Activated naive CD8-positive, alpha-beta T cell treated with anti-CD3 and anti-CD28 coated beads for 36 hours (primary cell): ENCODE measurements around the gene GUCY1A2. TPM values are rescaled to one million over a fixed set of nuclear protein-coding genes. Genes with fewer than 3 reads are reported as not detected.
"Not testable (repeated sequence)": the region's sequence is repeated elsewhere in the genome, so short reads cannot be mapped to it uniquely, and the experiment has no call there.

Experiments used
- DNase-seq: peaks from one replicate; pipeline ENCODE4 v3.0.0; 2021
- H3K27ac Mint-ChIP-seq: one replicate; pipeline ENCODE4 v1.8.0; 2022; ENCODE audit warnings: mild to moderate bottlenecking, moderate library complexity, mixed read lengths
- H3K27me3 Mint-ChIP-seq: one replicate; pipeline ENCODE4 v1.8.0; 2022; ENCODE audit warnings: mild to moderate bottlenecking, mixed read lengths
- H3K36me3 Mint-ChIP-seq: one replicate; pipeline ENCODE4 v1.8.0; 2021; ENCODE audit warnings: mild to moderate bottlenecking, mixed read lengths
- H3K4me1 Mint-ChIP-seq: one replicate; pipeline ENCODE4 v1.8.0; 2021; ENCODE audit warnings: mixed read lengths
- H3K4me3 Mint-ChIP-seq: one replicate; pipeline ENCODE4 v1.8.0; 2022; ENCODE audit warnings: mild to moderate bottlenecking, moderate library complexity, mixed read lengths
- H3K9me3 Mint-ChIP-seq: one replicate; pipeline ENCODE4 v1.8.0; 2022; ENCODE audit warnings: mixed read lengths
- total RNA-seq, 2 experiments: library from RNA; stranded (reverse); gene quantifications; one replicate each; pipeline ENCODE4 v1.2.3, GENCODE V29; 2021

Gene GUCY1A2, protein sequence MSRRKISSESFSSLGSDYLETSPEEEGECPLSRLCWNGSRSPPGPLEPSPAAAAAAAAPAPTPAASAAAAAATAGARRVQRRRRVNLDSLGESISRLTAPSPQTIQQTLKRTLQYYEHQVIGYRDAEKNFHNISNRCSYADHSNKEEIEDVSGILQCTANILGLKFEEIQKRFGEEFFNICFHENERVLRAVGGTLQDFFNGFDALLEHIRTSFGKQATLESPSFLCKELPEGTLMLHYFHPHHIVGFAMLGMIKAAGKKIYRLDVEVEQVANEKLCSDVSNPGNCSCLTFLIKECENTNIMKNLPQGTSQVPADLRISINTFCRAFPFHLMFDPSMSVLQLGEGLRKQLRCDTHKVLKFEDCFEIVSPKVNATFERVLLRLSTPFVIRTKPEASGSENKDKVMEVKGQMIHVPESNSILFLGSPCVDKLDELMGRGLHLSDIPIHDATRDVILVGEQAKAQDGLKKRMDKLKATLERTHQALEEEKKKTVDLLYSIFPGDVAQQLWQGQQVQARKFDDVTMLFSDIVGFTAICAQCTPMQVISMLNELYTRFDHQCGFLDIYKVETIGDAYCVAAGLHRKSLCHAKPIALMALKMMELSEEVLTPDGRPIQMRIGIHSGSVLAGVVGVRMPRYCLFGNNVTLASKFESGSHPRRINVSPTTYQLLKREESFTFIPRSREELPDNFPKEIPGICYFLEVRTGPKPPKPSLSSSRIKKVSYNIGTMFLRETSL
- not detected for total RNA-seq

DNA sequence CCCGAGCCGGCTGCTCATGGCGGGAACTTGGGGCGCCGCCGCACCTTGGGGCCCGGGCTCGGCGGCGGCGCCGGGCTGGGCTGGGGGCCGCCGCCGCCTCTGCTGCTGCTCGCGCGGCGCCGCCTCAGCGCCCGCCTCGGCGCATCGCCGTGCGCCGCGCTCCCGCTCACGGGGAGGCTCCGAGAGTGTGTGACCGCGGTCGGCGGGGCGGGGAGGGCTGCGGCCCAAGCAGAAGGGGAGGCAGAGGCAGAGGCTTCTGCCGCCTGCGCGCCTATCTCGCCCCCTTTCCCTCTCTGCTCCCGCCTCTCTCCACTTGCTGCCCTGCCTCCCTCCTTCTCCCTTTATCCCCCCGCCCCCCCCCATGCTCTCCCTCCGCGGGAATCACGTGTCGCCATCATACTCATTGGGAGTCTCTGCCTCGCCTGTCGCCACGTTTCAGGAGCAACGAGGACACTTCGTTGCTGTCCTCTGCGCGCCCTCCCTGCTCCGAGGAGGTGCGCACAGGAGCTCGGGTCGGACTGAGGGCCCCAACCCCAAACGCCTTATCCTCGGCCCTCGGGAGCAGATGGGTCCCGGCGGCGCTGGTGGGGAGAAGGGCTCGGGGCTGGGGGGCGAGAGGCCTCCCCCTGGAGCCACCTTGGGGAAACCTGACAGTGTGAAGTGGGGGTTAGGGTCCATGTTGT is at the start of gene GUCY1A2:
Gene GUCY1A2 (minus strand): TSS at position 258 of the 683 bp plus-strand sequence. CDS start 421 bp downstream, outside the sequence.
- H3K27me3 Mint-ChIP-seq: peaks cover 54% of the 10 kb centered on the region
- no peaks in the 10 kb centered on the region for H3K9me3 Mint-ChIP-seq
- no peak for DNase-seq
- H3K27ac Mint-ChIP-seq: no peak within 1 kb of the TSS
- peaks cover 3% of the 10 kb centered on the region for H3K4me1 Mint-ChIP-seq
- H3K4me3 Mint-ChIP-seq: no peak within 1 kb of the TSS
- no peaks in the 10 kb centered on the region for H3K36me3 Mint-ChIP-seq

DNA sequence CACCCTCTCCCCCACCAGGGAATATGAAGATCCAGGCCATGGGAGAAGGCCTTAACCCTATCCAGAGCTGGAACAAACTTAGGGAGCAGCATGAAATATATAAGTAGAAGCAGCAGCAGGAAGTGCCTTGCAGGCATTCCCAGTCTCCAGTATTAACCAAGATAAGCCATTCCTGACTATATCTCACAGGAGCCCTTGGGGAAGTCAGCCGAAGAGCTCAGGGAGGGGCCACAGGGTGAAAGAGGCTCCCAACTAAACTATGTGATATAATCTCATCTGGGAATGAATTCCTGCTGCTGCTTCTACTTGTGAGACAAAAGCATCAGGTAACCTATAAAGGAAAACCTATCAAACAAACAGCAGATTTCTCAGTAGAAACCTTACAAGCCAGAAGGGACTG is 36.1 kb upstream of the GUCY1A2 start:
- Mint-ChIP-seq H3K4me3 (no peak overlapping the region), H3K4me1 (no peaks in the 10 kb centered on the region), H3K9me3 (peaks cover 22% of the 10 kb centered on the region), H3K27ac (no peak overlapping the region), H3K27me3 (no peaks in the 10 kb centered on the region), H3K36me3 (no peaks in the 10 kb centered on the region)
- no peak for DNase-seq

DNA sequence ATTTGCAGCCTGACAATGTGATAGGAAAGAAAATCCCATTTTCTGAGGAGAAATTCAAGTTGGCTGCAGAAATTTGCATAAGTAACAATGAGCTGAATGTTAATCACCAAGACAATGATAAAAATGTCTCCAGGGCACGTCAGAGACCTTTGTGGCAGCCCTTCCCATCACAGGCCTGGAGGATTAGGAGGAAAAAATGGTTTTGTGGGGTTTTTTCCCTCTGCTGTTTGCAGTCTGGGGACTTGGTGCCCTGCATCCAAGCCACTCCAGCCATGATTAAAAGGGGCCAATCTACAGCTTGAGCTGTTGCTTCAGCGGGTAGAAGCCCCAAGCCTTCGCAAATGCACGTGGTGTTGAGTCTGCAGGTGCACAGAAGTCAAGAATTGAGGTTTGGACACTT is 33.1 kb upstream of the GUCY1A2 start:
- peaks cover 24% of the 10 kb centered on the region for H3K9me3 Mint-ChIP-seq
- H3K4me3 Mint-ChIP-seq, H3K27me3 Mint-ChIP-seq, H3K36me3 Mint-ChIP-seq, H3K27ac Mint-ChIP-seq, H3K4me1 Mint-ChIP-seq, DNase-seq: not testable (repeated sequence)

DNA sequence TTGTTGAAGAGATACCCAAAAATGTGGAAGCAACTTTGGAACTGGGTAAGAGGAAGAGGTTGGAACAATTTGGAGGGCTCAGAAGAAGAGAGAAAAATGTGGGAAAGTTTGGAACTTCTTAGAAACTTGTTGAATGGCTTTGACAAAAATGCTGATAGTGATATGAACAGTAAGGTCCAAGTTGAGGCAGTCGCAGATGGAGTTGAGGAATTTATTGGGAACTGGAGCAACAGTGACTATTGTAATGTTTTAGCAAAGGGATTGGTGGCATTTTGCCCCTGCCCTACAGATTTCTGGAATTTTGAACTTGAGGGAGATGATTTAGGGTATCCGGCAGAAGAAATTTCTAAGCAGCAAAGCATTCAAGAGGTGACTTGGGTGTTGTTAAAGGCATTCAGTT is 32.6 kb upstream of the GUCY1A2 start:
- DNase-seq, H3K27me3 Mint-ChIP-seq, H3K36me3 Mint-ChIP-seq, H3K27ac Mint-ChIP-seq, H3K4me3 Mint-ChIP-seq, H3K4me1 Mint-ChIP-seq: not testable (repeated sequence)
- H3K9me3 Mint-ChIP-seq: peaks cover 22% of the 10 kb centered on the region

DNA sequence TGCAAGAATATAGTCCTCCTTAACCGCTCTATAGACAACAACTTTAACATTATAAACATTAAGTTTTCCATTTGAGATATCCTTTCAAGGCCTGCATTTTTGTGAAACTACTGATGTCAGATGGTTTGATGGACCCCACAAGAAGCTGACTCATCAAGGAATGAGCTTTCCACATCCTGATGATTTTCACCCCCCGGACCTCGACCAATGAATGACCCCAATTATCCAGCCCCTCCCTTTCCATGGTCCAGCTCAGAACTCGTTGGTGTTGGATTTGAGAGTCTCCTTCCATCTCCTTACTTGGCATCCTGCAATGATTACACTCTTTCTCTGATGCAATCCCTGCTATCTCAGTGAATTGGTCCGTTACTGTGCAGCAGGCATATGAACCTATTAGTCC is 31.8 kb upstream of the GUCY1A2 start:
- no peak overlapping the region for H3K27ac Mint-ChIP-seq
- no peaks in the 10 kb centered on the region for H3K36me3 Mint-ChIP-seq
- H3K9me3 Mint-ChIP-seq: peaks cover 22% of the 10 kb centered on the region
- no peaks in the 10 kb centered on the region for H3K4me1 Mint-ChIP-seq
- DNase-seq: no peak
- H3K27me3 Mint-ChIP-seq: no peaks in the 10 kb centered on the region
- no peak overlapping the region for H3K4me3 Mint-ChIP-seq

DNA sequence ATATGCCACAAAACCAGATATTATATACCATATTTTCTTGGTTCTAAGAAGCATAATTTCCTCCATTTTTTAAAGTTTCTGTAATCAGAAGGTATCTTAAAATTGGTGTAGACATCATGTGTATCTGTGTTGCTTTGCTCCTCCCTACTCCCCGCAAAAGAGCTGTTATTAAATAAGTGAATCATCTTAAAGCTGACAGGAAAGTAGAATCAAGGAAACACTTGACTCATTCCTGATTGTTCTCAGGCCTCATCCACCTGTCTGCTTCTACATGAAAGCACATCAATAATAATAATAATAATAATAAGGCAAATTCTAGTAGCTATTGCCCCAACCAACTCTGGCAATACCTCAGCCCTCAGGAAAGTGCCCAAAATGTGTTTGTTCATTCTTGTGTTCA is 26.2 kb upstream of the GUCY1A2 start:
- no peak overlapping the region for H3K27ac Mint-ChIP-seq
- no peaks in the 10 kb centered on the region for H3K27me3 Mint-ChIP-seq
- no peak for DNase-seq
- H3K36me3 Mint-ChIP-seq: no peaks in the 10 kb centered on the region
- H3K9me3 Mint-ChIP-seq: peaks cover 5% of the 10 kb centered on the region
- no peak overlapping the region for H3K4me3 Mint-ChIP-seq
- H3K4me1 Mint-ChIP-seq: peaks cover 3% of the 10 kb centered on the region

DNA sequence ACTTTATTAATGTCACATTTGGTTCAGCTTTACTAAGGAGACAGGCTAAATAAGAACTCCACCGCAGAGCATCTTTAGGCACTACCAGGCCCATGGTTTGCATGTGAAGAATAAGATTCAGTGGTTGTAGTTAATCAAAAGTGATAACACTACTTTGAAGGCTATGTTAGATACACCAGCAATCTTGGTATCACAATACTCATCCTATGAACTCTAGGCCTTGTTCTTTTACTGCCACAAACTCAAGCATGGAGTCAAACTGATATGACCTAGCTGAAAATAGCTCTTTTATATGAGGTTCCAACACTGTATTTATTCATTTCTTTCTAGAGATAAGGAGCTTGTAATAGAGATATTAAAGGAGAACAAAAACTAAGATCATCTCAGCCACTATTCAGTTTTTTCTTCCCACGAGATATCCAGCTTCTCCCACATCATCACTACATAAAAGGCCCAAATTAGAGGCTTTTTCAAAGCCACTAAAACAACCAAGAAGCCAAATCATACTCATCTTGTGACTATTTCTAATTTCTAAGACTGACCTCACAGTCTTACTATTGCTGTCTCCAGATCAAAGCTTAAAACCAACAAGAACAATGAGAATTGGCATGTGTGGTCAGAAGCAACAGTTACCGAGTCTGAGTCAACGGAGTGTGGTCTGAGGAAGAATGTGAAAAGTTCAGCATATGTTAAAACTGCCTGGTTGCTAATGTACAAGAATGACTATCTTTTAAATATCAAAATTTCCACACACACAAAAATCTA is 25.1 kb upstream of the GUCY1A2 start:
- H3K27me3 Mint-ChIP-seq: no peaks in the 10 kb centered on the region
- H3K4me3 Mint-ChIP-seq: no peak overlapping the region
- DNase-seq: no peak

DNA sequence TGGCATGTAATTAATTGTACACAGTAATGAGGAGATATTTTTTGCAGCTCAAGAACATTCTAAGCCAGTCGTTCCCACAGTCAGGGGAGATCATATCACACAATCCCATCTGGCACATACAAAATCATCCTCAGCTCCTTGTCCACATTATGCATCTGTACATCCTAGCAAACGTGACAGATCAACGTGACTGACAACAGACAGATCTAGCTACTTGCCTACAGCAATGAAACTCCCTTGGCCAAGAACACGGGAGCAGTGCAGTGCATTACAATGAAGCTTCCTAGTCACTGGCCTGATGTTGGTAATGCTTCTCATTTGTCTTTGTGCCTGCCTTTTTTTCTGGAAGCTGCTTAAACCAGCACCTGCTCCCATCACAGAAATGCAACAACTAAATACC is 24.5 kb upstream of the GUCY1A2 start:
- H3K4me1 Mint-ChIP-seq: peaks cover 3% of the 10 kb centered on the region
- no peaks in the 10 kb centered on the region for H3K36me3 Mint-ChIP-seq
- no peak for DNase-seq
- H3K27me3 Mint-ChIP-seq: no peaks in the 10 kb centered on the region
- no peak overlapping the region for H3K4me3 Mint-ChIP-seq
- peaks cover 5% of the 10 kb centered on the region for H3K9me3 Mint-ChIP-seq
- no peak overlapping the region for H3K27ac Mint-ChIP-seq

More for the DNA sequence above, 25.1 kb upstream of the GUCY1A2 start:
- no peaks in the 10 kb centered on the region for H3K36me3 Mint-ChIP-seq
- H3K9me3 Mint-ChIP-seq: peaks cover 5% of the 10 kb centered on the region
- H3K4me1 Mint-ChIP-seq: peaks cover 3% of the 10 kb centered on the region
- no peak overlapping the region for H3K27ac Mint-ChIP-seq

DNA sequence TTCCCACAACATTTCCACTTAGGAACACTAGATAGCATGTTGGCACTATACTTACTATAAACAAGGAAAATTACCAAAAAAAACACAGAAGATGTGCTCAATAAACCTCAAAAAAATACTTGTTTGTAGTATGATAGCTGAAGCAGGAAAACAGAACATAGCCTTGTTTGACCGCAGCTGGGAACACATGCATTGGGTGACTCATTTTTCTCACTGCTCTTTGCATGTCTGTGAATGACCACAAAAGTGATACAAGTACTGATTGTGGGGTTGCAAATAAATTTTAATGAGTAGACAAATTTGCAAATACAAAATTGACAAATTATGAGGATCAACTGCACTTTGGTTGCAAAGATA is 22.8 kb upstream of the GUCY1A2 start:
- Mint-ChIP-seq H3K36me3 (no peaks in the 10 kb centered on the region), H3K27ac (no peak overlapping the region), H3K4me3 (no peak overlapping the region), H3K9me3 (peaks cover 5% of the 10 kb centered on the region), H3K27me3 (no peaks in the 10 kb centered on the region), H3K4me1 (peaks cover 3% of the 10 kb centered on the region)
- no peak for DNase-seq

DNA sequence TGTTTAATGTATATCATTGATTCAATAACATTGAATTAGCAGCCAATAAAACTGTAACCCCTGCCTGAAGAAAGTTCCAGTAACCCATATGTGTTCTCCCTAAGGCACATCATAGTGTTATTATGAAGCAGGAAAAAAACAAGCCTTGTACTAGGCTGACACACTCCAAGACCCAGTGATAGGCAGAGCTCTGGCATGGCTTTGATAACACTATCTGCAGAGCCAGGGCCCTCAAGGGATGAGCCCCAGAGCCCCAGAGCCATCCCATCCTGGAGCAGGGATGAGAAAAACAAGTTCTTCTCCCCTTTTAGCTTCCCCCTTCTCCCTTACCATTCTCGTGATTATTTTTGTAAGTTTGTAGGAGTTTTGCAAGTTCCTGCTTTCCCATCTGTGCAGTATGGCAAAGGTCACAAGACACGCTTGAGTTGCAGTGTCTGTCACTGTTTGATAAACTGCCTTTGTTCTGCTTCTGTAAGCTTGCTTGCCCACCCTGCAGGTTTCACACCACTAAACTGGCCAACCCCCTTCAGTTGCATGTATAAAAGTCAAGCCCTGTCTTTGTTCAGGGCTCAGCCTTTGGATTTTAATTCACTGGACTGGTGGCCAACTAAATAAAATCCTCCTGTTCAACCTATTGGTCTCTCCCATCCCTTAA is 22.3 kb upstream of the GUCY1A2 start:
- Mint-ChIP-seq H3K4me3 (no peak overlapping the region), H3K27ac (no peak overlapping the region), H3K36me3 (no peaks in the 10 kb centered on the region), H3K4me1 (peaks cover 3% of the 10 kb centered on the region), H3K27me3 (no peaks in the 10 kb centered on the region), H3K9me3 (peaks cover 5% of the 10 kb centered on the region)
- no peak for DNase-seq

DNA sequence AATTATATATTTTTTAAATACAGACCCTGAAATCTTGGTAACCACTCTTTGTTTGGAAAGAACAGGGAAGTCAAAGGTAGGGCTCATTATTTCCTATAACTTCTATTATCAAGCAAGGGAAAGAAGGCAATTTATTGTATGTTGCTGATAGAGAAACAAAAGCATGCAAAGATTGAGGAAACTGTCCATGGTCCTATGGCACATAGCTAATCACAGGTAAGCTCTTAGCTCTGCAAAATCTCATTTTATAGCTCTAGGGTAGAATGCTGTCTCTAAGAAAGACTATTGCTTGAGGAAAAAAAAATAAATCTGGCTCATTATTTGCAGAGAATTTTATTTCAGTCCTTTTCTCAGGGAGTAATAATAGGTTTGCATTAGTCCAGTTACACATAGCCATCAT is 7.4 kb upstream of the GUCY1A2 start:
- Mint-ChIP-seq H3K4me1 (no peaks in the 10 kb centered on the region), H3K4me3 (no peak overlapping the region), H3K27ac (no peak overlapping the region), H3K27me3 (peaks cover 15% of the 10 kb centered on the region), H3K36me3 (no peaks in the 10 kb centered on the region), H3K9me3 (no peaks in the 10 kb centered on the region)
- DNase-seq: no peak

DNA sequence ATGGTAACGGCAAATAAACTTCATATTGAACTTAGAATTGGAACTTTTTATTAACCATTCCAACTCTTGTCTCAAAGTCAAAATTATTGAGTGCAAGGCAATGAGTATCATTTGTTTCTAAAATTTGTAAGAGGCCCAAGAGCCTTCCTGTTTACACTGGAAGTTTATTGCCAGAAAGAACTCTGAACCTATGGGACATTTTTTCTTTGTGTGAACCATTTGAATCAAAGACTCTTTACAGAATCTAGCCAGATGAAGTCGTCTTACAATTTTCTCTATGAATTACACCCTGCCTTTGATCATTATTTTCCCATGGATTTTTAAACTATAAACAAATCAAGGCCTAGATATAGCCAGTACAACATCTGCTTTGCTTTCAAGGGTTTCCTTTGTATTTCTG is 2.3 kb upstream of the GUCY1A2 start:
- H3K27ac Mint-ChIP-seq: no peak overlapping the region
- DNase-seq: no peak
- H3K9me3 Mint-ChIP-seq: no peaks in the 10 kb centered on the region
- no peak overlapping the region for H3K4me3 Mint-ChIP-seq
- H3K4me1 Mint-ChIP-seq: peaks cover 3% of the 10 kb centered on the region
- H3K27me3 Mint-ChIP-seq: peaks cover 47% of the 10 kb centered on the region
- H3K36me3 Mint-ChIP-seq: no peaks in the 10 kb centered on the region

DNA sequence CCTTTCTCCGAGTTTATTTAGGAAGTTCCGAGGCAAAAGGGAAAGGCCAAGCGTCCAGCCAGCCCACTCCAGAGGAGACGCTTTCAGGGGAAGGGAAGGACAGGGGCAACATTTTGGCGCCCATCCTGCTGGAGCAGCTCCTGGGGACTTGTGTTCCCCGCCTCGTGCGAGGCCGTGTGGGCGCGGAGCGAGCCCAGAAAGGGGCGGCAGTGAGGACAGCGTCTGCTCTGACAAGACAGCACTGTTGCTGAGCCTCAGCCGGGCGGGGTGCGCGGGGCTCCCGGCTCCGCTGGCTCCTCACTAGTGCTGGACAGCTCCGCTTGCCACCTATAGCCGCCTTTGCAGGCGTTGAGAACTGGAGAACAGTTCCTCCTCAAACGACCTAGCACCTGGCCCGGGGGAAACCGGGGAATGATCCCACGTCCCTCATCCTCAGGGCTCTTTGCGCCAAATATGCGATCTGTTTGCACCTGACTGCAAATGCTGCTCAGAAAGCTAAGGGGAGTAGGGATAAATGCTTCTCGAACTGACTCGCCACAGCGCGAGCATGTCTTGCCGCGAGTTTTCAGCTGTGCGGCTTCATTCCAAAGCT is 722 bp upstream of the GUCY1A2 start:
- H3K9me3 Mint-ChIP-seq: no peaks in the 10 kb centered on the region
- no peak overlapping the region for H3K27ac Mint-ChIP-seq
- peaks cover 3% of the 10 kb centered on the region for H3K4me1 Mint-ChIP-seq
- no peak overlapping the region for H3K4me3 Mint-ChIP-seq
- H3K36me3 Mint-ChIP-seq: no peaks in the 10 kb centered on the region
- DNase-seq: peak; percentile 7
- H3K27me3 Mint-ChIP-seq: peaks cover 54% of the 10 kb centered on the region
